ENCODE results near the gene ASAP2. TPM values are rescaled to one million over a fixed set of nuclear protein-coding genes. Genes with fewer than 3 reads are reported as not detected.
"Not testable (repeated sequence)": the region's sequence is repeated elsewhere in the genome, so short reads cannot be mapped to it uniquely, and the experiment has no call there.

ASAP2 gene
- total RNA-seq, 1 donor from 2014 or later: 23.7 TPM

DNA sequence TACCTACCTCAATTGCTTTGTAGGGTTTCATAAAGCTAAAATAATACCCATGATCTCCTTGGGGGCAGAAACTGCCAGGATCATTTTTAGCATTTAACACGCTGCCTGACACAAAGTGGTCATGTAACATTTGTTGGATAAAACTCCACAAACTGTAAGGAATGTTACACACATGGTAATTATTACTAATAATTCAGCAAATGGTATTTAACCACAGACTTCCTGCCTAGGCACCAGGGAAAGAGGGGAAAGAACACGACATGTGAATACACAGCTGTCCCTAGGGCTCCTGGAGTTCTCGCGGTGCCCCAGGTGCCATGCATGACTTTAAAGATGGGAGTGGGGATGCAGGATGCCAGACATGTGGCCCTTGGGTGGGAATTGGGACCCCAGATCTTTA, 43.5 kb downstream of the ASAP2 start:
- peak; percentile 49 for DNase-seq (ENCODE audit: low read depth)

DNA sequence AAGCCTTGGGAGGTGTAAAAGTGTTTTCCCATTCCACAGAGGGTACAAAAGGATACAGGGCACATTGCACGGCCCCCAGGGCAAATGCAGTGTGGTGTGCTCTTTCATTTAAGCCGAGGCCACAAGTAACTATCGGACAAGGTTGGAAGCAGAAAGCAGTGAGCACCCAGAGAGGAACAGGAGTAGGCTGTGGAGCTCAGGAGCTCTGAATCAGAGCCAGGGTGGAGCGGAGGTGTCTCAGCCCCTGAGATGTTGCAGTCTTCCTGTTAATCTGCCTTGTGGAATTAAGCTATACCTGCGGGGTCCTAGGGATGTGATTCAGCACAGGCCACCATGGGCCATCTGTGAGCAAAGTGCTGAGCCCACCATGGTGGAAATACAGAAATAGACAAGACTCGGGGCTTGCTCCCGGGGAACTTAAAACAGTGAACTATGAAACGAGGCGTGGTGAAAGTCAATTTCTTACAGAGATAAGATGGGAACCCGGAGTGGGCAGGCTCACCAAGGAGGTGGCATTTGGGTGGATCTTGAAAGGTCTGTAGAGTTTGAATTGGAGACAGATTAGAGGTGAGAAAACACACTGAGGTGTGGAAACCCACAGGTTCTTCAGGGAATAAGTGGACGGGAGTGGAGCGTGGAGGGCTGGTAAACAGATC, 44.0 kb downstream of the ASAP2 start:
- DNase-seq (ENCODE audit: low read depth): no peak

DNA sequence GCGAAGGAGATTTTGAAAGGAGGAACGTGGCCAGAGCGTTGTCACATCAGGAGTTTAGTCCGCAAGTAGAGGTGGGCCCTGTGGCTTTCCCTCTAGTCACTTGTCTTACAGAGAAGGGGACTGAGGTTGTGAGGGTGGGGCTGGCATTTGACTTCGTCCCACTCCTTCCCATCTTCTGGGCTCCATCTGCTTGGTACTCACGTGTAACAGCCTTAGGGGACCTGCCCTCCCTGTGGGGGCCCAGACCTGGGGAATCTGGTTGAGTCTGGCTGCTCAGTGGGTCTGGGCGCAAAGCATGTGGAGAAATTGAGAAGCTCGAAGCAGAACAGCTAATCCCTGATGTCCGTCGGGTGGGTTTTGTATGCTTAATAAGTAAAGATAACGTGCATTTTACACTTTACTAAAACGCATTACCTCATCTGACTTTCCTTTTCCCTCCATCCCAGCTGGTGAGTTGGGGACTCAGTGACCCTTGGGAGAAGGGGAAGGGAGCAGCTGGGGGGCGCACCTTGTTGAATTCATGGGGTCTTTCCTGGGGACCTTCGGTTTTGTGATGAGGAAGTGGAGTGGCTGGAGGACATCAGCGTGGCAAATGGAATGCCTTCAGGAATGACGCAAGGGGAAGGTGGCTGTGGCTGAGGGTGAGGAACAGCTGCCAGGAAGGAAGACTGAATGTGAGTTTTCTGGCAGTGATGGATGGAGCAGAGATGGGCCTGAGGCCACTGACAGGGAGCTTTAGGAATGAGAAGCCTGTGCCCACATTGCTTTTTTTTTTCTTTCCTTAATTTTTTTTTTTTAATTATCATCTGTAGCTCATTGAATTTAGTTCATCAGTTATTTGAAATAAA, 44.8 kb downstream of the ASAP2 start:
- peak; percentile 97 for DNase-seq (ENCODE audit: low read depth)

DNA sequence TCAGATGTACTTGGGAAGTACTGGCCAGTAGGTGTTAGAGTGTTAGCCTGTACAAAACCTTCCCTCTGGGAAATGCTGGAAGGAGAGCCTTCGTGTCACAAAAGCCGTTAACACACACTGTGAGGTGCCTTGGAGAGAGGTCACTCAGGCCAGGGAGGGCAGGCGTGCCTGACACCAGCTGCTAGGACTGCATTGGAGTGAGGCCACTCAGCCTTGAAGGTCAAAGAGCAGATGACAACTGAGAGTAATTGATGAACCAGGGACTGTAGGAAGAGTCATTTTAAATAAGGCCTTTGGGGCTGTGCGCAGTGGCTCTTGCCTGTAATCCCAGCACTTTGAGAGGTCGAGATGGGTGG, 45.4 kb downstream of the ASAP2 start:
- peak; percentile 92 for DNase-seq (ENCODE audit: low read depth)

DNA sequence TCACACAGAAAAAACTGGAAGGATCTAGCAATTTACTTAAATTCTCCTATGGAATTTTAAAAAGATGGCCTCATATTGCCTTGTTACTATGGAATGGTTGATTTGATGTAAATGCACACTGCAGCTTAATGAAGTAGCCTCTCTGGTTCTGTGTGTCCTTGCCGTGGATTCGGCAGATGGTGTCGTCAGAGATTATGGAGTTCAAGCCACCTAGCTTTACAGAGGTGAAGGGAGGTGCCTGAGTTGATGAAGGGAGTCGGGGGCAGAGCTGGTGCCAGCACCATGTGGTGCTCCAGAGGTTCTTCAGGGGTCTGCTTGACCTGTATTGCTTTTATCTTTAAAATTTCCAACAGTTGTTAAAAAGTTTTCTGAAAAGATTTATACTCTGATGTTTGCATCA, 48.8 kb downstream of the ASAP2 start:
- DNase-seq (ENCODE audit: low read depth): no peak

DNA sequence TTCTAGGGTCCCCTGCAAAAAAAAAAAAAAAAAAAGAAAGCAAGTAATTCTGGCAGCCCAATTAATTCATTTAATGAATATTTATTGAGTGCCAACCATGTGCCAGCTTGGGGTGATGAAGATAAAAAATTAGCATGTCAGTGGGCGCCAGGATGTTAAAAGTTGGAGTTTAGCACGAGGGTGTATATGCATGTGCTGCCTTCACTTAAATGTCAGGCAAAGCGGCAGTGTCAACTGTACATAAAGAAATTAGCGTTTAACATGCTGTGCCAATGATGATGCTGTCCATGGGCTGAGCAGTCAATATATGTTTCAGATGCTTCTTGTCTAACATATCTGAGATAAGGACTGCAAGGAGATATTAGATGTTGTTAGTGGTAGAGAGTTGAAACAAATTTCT, 49.5 kb downstream of the ASAP2 start:
- no peak for DNase-seq (ENCODE audit: low read depth)

DNA sequence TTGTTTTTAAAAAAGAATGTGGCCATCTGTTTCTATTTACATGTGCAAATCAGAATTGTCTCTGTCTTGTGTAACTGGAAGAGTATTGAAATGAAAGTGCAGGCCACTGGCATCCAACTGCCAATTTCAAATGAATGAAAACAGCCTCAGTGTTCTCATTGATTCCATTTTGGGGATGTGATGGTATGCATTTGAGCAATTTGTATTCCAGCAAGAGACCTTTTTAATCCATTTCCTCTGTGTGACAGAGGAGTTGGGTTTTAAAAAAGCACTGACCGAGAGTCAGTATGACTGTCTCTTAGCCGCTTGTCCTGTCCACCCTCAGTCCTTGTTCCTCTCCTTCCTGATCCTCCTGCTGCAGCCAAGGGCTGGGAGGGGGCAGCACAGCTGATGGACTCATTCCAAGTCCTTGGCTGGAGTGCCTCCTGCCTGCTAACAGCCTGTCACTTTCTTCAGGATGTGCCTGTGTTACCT, 50.0 kb downstream of the ASAP2 start:
- DNase-seq (ENCODE audit: low read depth): peak; percentile 66

DNA sequence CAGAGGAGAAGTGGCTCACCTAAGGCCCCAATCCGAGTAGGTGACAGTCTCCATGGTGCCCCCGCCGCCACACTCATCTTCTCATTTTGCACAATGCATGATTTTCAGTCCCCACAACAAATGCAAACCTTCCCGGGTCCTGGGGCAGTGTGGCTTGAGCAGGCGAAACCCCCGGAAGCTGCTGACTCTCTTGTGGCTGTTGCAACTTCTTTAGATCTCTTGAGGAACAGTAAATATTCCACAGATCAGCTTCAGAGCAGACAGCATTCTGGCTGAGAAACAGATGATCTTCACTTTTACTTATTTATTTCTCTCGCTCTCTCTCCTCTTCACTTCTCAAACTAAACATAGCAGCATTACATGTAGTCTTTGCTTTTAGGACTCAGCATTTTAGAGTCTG, 51.9 kb downstream of the ASAP2 start:
- DNase-seq (ENCODE audit: low read depth): no peak

DNA sequence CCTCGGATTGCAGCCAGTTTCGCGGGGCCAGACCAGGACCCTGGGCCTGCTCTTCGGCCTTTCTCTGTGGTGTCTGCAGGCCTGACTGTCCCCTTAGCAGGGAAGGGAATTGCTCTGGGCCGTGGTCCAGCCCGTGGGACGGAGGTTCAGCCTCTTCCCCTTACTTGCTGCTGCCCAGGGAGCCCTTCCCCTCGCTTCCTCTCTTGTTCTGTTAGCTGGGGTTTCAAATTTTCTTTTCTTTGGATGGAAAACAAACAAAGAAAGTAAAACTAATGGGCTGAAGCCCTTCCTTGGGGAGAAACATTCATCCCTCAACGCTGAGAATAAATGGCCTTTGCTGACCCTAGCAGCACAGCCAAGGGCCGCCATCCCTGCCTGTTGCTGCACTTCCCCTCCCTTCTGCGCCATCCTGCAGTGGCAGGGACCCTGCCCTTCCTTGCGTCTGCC, 52.4 kb downstream of the ASAP2 start:
- DNase-seq (ENCODE audit: low read depth): no peak

DNA sequence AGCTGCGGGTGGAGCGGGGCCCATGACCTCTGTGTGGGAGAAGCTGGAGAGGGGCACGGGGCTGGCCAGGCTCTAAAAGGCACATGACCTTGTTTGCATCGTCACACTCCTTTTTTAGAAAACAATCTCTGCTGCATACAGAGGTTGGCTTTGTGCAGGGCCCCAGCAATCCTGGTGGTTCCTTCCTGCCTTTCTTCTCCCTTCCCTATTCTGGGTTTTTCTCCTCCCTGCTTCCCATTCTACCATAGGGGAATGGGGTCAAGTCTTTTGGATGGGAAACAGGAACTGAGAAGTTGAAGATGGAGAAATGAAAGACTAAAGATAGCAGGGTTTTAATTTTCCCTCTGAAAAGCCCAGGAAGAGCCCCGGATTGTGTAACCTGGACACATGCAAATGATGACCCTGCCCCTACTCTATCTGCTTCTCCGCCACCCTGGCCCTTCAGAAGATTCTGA, 53.9 kb downstream of the ASAP2 start:
- no peak for DNase-seq (ENCODE audit: low read depth)

DNA sequence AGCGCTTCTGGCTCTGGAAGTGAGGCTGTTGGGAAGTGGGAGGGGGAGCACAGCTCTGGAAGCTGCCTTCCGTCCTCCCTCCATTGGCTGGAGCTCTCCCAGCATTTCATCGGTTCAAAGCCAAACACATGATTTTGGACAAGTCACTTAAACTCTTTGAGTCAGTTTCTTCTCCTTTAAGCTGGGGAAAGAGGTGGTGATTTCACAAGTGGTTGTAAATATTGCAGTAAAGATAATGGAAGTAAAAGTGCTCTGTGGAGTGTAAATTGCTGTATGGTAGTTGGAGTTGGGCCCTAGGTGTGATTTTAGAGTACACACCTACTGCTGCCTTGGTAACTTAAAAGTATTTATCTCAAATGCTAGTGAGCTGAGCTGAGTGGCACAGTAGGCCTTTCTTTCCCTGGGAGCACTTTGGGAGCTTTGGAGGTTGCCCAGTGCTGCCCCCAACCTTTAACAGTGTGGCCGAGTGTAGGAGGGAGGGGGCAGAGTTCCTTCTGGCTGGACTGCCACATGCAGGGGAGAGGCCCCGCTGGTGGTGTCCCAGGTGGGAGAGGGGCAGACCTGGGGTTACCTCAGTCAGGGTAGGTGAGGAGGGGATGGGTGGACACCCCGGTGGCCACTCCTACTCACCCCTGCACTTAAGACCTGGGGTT, 54.7 kb downstream of the ASAP2 start:
- DNase-seq (ENCODE audit: low read depth): no peak

DNA sequence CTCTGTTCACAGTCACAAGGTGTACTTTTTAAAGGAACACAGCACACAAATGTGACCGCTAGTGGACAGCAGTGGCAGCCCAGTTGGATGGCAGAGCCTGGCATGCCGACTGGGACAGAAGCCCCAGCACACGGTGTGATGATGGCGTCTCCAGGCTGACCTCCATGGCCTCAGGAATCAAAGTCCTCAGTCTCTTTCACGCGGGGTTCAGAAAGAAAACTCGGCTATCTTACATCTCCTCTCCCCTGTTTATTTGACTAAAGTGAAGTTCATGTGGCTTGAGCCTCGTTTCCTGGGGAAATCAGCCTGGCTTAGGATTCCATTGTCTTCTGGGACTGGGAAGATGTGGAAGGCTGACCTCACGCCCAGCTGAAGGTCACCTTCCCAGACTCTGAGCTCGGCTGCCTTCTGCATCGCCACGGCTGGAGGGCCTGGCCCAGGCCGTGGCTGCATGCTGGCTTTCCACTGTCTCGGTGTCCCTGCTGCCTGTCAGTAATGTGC, 56.1 kb downstream of the ASAP2 start:
- no peak for DNase-seq (ENCODE audit: low read depth)

DNA sequence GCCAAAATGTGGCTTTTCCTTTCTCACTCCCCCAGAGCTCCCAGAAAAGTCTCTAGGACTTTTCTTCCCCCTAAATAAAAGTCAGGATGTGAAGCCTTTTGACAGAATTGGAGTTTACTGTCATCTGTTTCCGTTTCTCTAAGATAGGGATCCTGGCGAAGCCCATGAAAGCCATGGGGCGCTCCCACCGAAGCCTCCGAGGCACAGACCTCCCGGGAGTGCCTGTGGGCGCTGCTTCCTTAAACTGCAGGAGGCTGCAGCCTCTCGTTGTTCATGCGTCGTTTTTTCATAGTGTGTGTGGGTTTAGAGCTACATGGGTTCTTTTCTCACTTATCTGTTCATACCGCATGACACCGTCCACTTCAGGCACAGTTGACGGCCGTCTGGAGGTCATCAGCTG, 56.8 kb downstream of the ASAP2 start:
- DNase-seq (ENCODE audit: low read depth): no peak

DNA sequence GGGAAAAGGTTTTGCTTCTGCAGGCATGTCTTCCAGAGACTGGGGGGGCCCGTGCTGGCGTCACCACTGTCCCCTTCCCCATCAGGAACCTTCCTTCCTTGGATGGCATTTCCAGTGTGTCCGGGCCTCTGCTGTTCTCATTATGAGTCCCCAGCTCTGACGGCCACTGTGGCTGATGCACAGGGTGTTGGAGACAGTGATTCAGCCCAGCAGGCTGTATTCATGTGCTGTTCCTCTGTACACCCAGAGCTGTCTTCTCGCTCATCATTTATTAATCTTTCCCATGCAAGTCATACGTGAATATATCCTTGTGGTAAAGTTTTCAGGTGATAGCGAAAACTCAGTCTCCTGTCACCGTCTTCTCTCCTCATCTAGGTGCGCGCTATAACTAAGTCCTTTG, 57.7 kb downstream of the ASAP2 start:
- DNase-seq (ENCODE audit: low read depth): no peak

DNA sequence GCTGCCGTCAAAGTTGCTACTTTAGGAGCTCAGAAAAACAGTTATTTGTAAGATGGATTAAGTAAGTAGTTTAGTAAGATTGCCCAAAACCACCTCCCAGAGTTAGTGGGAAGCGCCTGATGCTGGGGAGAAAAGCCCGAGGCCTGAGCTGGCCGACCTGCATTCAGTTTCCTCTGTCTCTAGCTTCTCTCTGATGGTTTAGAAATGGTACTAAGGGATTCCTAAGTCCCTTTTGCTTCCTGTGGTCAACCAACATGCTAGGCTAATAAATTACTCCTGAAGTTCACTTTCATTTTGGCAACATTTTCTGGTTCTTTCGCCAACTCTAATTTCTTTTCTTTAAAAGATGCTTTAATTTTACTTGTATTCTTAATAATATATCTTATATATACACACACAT, 60.1 kb downstream of the ASAP2 start:
- DNase-seq (ENCODE audit: low read depth): no peak

DNA sequence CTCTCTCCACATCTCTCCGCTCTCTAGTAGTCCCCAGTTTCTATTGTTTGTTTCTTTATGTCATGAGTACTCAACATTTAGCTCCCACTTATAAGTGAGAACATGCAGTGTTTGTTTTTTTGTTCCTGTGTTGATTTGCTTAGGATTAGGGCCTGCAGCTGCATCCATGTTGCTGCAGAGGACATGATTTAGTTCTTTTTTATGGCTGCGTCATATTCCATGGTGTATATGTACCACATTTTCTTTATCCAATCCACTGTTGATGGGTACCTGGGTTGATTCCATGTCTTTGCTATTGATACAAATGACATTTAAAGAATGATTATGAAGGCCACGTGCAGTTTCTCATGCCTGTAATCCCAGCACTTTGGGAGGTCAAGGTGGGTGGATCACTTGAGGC, 60.7 kb downstream of the ASAP2 start:
- not testable (repeated sequence) for DNase-seq (ENCODE audit: low read depth)

DNA sequence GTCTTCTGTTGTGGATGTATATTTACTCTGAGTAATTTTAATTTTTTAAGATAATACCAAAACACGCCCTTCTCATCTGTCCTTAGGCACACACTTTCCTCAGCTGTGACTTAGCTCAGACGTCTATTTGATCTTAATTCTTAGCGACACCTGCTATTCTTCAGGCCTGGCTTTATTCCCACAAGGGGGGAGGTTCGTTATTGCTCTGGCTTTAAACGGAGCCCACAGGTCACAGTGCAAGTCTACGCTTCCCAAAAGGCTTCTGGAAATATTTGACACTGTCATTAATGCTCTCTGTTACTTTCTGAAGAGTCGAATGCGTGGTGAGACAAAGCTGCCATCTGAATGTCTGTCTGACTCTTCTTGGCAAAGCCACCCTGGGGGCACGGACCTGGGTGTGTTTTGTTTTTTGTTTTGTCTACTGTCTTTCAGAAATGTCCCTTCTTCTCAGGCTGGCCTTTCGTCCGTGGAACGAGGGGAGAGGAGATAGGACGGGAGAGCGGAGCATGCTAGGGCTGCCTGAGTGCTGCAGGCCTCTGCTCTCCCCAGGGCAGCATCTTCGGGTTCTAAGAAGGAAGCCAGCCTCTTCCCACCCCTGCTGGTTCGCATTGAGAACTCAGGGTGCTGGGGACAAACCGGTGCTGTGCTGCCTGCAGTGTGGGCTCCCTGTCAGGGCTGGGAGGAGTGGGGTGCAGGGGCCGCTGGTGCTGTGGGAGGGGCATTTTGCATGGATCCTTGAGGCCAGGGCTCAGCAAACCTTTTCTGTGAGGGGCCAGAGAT, 61.9 kb downstream of the ASAP2 start:
- peak; percentile 73 for DNase-seq (ENCODE audit: low read depth)

DNA sequence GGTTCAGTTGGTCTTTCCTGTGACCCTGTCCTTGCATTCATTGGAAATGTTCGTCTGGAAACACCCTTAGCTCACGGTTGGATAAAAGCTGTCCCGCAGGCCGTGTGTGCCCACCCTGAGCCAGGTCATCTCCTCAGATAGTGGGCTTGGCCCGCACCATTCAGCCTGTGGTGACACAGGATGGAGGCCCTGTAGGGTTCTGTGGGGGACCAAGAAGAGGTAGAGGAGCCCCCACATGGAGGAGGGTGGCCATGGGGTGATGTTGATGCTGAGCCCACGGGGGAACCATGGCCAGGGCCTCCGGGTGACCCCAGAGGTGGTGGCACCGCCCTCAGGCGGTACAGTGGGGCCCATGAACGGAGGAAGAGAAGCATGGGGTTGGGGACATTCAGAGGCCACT, 62.7 kb downstream of the ASAP2 start:
- no peak for DNase-seq (ENCODE audit: low read depth)

DNA sequence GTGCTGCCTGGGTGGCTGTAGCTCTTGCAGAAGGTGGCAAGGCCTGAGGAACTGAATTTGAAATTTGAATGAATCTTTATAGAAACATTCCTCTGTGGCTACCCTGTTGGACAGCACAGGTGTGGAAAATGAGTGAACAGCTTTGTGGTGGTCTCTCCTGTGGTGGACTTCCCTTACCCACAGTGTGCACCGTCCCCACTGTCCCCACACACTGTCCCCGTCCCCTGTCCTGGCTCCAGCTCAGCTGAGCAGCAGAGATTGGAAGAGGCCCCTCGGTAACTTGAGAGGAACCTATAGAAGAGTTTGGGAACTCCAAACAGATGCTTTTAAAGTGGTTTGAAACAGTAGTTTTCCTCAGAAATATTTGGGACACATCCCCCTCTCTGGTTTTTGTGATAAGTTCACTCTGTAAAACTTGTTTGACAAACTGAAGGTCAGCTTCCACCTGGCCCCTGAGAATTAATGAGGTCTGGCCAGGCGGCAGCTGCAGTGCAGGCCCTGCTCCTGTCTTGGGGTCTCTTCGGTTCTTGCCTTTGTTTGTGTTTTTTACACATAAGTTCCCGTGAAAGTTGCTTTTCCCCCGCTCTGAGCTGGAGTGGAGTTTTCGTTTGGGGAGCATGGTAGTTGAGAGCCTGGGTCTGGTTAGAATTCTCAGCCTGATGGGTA, 63.2 kb downstream of the ASAP2 start:
- DNase-seq (ENCODE audit: low read depth): no peak

DNA sequence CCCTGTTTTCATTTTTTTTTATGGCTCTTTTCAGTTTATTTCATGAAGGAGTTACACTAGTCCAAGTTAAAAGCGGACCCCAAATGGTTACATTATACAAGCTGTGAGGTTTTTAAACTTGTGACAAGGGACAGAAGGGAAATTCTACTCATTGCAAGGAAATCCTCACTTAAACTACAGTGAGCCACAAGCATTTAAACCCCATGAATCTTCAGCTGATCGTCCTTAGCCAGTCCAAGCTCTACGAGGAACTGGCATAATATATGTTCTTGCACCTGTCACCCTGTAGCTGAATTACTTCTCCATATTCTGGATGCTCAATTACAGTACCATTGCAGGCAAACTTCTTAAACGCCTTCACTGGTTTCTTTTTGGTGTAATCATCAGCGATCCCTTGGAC, 64.5 kb downstream of the ASAP2 start:
- DNase-seq (ENCODE audit: low read depth): no peak

DNA sequence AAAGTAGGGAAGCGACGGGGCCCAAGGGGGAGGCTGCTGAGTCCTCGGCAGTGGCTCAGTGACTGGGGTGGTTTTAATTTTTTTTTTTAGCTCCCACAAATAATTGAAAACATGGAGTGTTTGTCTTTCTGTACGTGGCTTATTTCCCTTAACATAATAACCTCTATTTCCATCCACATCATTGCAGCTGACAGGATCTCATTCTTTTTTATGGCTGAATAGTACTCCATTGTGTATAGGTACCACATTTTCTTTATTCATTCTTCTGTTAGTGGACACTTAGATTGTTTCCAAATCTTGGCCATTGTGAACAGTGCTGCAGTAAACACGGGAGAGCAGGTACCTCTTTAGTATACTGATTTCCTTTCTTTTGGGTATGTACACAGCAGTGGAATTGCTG, 65.1 kb downstream of the ASAP2 start:
- no peak for DNase-seq (ENCODE audit: low read depth)
